VCaP (cell line): ENCODE data around the gene CFAP299.

Source experiments
- H3K27ac ChIP-seq: fragments of 450-650 bp; 2 replicates; pipeline ENCODE4 v1.5.1; 2017
- TF ChIP-seq, protein P1 (sequence below): fragments of 450-650 bp; conservative IDR thresholded peaks from 2 replicates; pipeline ENCODE4 v1.5.1; 2017; ENCODE audit warnings: mild to moderate bottlenecking, moderate library complexity

Gene CFAP299

GRCh38 chr4:80452055-80452454, 116.5 kb downstream of the CFAP299 start:
- H3K27ac ChIP-seq: no peak overlapping the region
- TF ChIP-seq, protein P1, sequence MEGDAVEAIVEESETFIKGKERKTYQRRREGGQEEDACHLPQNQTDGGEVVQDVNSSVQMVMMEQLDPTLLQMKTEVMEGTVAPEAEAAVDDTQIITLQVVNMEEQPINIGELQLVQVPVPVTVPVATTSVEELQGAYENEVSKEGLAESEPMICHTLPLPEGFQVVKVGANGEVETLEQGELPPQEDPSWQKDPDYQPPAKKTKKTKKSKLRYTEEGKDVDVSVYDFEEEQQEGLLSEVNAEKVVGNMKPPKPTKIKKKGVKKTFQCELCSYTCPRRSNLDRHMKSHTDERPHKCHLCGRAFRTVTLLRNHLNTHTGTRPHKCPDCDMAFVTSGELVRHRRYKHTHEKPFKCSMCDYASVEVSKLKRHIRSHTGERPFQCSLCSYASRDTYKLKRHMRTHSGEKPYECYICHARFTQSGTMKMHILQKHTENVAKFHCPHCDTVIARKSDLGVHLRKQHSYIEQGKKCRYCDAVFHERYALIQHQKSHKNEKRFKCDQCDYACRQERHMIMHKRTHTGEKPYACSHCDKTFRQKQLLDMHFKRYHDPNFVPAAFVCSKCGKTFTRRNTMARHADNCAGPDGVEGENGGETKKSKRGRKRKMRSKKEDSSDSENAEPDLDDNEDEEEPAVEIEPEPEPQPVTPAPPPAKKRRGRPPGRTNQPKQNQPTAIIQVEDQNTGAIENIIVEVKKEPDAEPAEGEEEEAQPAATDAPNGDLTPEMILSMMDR: no peak

DNA sequence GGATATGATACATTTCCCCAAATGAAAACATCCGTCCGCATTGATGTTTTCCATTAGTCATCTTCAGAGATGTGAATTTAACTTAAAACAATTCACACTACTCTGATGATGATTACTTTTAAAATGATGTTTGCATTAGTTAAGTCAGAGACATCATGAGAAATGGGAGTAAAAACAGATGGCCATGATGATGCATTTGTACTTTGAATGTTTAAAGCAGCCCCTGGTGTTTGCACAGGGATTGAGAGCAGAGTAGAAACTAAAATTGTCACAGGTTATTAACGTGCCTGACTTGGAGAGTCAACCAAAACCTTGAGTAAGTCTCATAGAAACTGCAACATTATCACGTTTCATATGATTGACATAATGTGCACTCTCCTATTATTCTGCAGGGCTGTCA, 117.2 kb downstream of the CFAP299 start:
- TF ChIP-seq, protein P1: no peak

GRCh38 chr4:80454040-80454439, 118.5 kb downstream of the CFAP299 start:
- no peak overlapping the region for H3K27ac ChIP-seq
- TF ChIP-seq, protein P1: no peak

More for the DNA sequence above, 117.2 kb downstream of the CFAP299 start:
- no peak overlapping the region for H3K27ac ChIP-seq

DNA sequence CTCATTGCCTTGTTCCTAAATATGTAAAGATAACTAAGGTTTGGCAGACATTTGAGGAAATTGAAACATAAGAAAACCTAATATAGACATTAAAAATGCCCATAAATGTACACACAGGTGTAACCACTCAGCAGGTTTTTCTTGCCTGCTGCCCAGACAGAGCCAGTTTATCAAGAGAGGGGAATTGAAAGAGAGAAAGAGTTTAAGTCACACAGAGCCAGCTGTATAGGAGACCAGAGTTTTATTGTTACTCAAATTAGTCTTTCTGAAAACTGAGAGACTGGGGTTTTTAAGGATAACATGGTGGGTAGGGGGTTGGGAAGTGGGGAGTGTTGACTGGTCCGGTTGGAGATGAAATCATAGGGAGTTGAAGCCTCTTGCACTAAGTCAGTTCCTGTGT, 119.0 kb downstream of the CFAP299 start:
- no peak overlapping the region for H3K27ac ChIP-seq
- TF ChIP-seq, protein P1: no peak

- H3K27ac ChIP-seq: no peak overlapping the region
- TF ChIP-seq, protein P1: no peak
Observed at GRCh38 chr4:80459918-80460473, 124.5 kb downstream of the CFAP299 start.

GRCh38 chr4:80461412-80461811, 125.9 kb downstream of the CFAP299 start:
- TF ChIP-seq, protein P1: no peak
- no peak overlapping the region for H3K27ac ChIP-seq

DNA sequence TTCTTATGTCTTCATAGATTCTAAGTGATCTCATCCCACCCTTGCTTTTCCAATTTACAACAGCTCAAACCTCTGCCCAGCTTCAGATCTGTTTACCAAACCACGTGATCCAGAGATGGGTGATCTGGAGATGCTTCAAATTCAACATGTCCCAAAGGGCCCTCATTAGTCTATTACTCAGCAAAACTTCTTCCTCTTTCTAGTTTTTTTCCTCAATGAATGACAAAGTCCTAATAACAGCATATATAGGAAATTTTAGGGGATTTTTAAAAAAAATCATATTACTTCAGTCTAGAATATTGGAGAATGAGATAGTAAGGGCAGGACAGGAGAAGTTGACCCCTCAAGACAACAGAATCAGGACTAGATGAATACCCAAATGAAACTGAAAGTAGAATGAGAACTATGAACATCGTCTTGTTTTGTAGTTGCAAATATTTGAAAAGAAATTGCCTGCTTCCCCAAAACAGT, 127.1 kb downstream of the CFAP299 start:
- TF ChIP-seq, protein P1: no peak
- H3K27ac ChIP-seq: no peak overlapping the region
